ENCODE measurements around the gene AHCYL1.

Gene AHCYL1

GRCh38 chr1:110061341-110061740, 76.8 kb downstream of the AHCYL1 start:
- CTCF ChIA-PET, result interaction anchor here (2.0 kb wide), 1 partner anchor 16 kb away, joined by 7 read pairs; no protein-coding TSS in a partner anchor
- no peak for TF ChIP-seq ELF4 (IDR thresholded peaks at IDR 0.05)
- no peak for TF ChIP-seq LEF1 (IDR thresholded peaks at IDR 0.05; ENCODE audit: borderline replicate concordance)
- no peak for TF ChIP-seq SUZ12 (IDR thresholded peaks at IDR 0.05)
- TF ChIP-seq SP1 (IDR thresholded peaks at IDR 0.05), result no peak
- no peak for TF ChIP-seq CTBP1 (IDR thresholded peaks at IDR 0.05; ENCODE audit: borderline replicate concordance)
- no peak for TF ChIP-seq TARDBP (IDR thresholded peaks at IDR 0.05)
- TF ChIP-seq FOXM1 (IDR thresholded peaks at IDR 0.05; ENCODE audit: borderline replicate concordance), result no peak
- no peak for TF ChIP-seq HDGF (IDR thresholded peaks at IDR 0.05; ENCODE audit: borderline replicate concordance)
- TF ChIP-seq ARNT (IDR thresholded peaks at IDR 0.05), result no peak
- no peak for TF ChIP-seq NFRKB (IDR thresholded peaks at IDR 0.05)
- no peak for TF ChIP-seq FOXK2 (IDR thresholded peaks at IDR 0.05)
- TF ChIP-seq L3MBTL2 (conservative IDR thresholded peaks at IDR 0.05), result no peak
- TF ChIP-seq FOXA1 (IDR thresholded peaks at IDR 0.05), result no peak
- no peak for TF ChIP-seq BHLHE40 (IDR thresholded peaks at IDR 0.05; ENCODE audit: borderline replicate concordance)
- no peak for DNase-seq (ENCODE audit: extremely low spot score)
- POLR2A ChIA-PET, result interaction anchor here (1.4 kb wide), 1 partner anchor 10 kb away, joined by 5 read pairs; no protein-coding TSS in a partner anchor

GRCh38 chr1:110062612-110063011, 78.0 kb downstream of the AHCYL1 start:
- no peak for TF ChIP-seq L3MBTL2 (conservative IDR thresholded peaks at IDR 0.05)
- TF ChIP-seq ELF4 (IDR thresholded peaks at IDR 0.05), result no peak
- TF ChIP-seq PKNOX1 (IDR thresholded peaks at IDR 0.05), result no peak
- TF ChIP-seq FOXM1 (IDR thresholded peaks at IDR 0.05; ENCODE audit: borderline replicate concordance), result no peak
- no peak for TF ChIP-seq LEF1 (IDR thresholded peaks at IDR 0.05; ENCODE audit: borderline replicate concordance)
- no peak for TF ChIP-seq FOXK2 (IDR thresholded peaks at IDR 0.05)
- no peak for TF ChIP-seq HDGF (IDR thresholded peaks at IDR 0.05; ENCODE audit: borderline replicate concordance)
- TF ChIP-seq SP1 (IDR thresholded peaks at IDR 0.05), result no peak
- TF ChIP-seq FOXA1 (IDR thresholded peaks at IDR 0.05), result no peak
- TF ChIP-seq TARDBP (IDR thresholded peaks at IDR 0.05), result no peak
- TF ChIP-seq NFRKB (IDR thresholded peaks at IDR 0.05), result no peak
- TF ChIP-seq CTBP1 (IDR thresholded peaks at IDR 0.05; ENCODE audit: borderline replicate concordance), result no peak
- no peak for TF ChIP-seq SUZ12 (IDR thresholded peaks at IDR 0.05)
- TF ChIP-seq BHLHE40 (IDR thresholded peaks at IDR 0.05; ENCODE audit: borderline replicate concordance), result no peak
- TF ChIP-seq ARNT (IDR thresholded peaks at IDR 0.05), result no peak
- no peak for TF ChIP-seq ZNF384 (IDR thresholded peaks at IDR 0.05)
- no peak for DNase-seq (ENCODE audit: extremely low spot score)
- CTCF ChIA-PET, result interaction anchor here (0.8 kb wide), 1 partner anchor 17 kb away, joined by 3 read pairs; no protein-coding TSS in a partner anchor
- POLR2A ChIA-PET, result interaction anchor here (1.4 kb wide), 1 partner anchor 9 kb away, joined by 5 read pairs; no protein-coding TSS in a partner anchor

GRCh38 chr1:110063781-110064180, 79.2 kb downstream of the AHCYL1 start:
- POLR2A ChIA-PET, result no interaction called here
- TF ChIP-seq PKNOX1 (IDR thresholded peaks at IDR 0.05), result no peak
- TF ChIP-seq ARNT (IDR thresholded peaks at IDR 0.05), result no peak
- no peak for TF ChIP-seq SUZ12 (IDR thresholded peaks at IDR 0.05)
- no peak for TF ChIP-seq L3MBTL2 (conservative IDR thresholded peaks at IDR 0.05)
- no peak for TF ChIP-seq ZNF384 (IDR thresholded peaks at IDR 0.05)
- TF ChIP-seq SP1 (IDR thresholded peaks at IDR 0.05), result no peak
- TF ChIP-seq FOXA1 (IDR thresholded peaks at IDR 0.05), result no peak
- no peak for TF ChIP-seq FOXK2 (IDR thresholded peaks at IDR 0.05)
- TF ChIP-seq HDGF (IDR thresholded peaks at IDR 0.05; ENCODE audit: borderline replicate concordance), result no peak
- no peak for TF ChIP-seq FOXM1 (IDR thresholded peaks at IDR 0.05; ENCODE audit: borderline replicate concordance)
- no peak for TF ChIP-seq TARDBP (IDR thresholded peaks at IDR 0.05)
- no peak for TF ChIP-seq ELF4 (IDR thresholded peaks at IDR 0.05)
- TF ChIP-seq CTBP1 (IDR thresholded peaks at IDR 0.05; ENCODE audit: borderline replicate concordance), result no peak
- TF ChIP-seq NFRKB (IDR thresholded peaks at IDR 0.05), result no peak
- TF ChIP-seq BHLHE40 (IDR thresholded peaks at IDR 0.05; ENCODE audit: borderline replicate concordance), result no peak
- TF ChIP-seq LEF1 (IDR thresholded peaks at IDR 0.05; ENCODE audit: borderline replicate concordance), result no peak
- CTCF ChIA-PET, result interaction anchor here (1.0 to 1.4 kb wide), 2 partner anchors 24 kb away, joined by 5 read pairs; no protein-coding TSS in a partner anchor
- DNase-seq (ENCODE audit: extremely low spot score), result no peak

GRCh38 chr1:110064576-110065337, 80.2 kb downstream of the AHCYL1 start:
- CTCF ChIA-PET, result interaction anchor here (1.4 kb wide), 1 partner anchor 23 kb away, joined by 5 read pairs; no protein-coding TSS in a partner anchor
- no peak for DNase-seq (ENCODE audit: extremely low spot score)
- TF ChIP-seq TARDBP (IDR thresholded peaks at IDR 0.05) (no peak), ZNF384 (IDR thresholded peaks at IDR 0.05) (no peak), SUZ12 (IDR thresholded peaks at IDR 0.05) (no peak), LEF1 (IDR thresholded peaks at IDR 0.05; ENCODE audit: borderline replicate concordance) (no peak)
- POLR2A ChIA-PET, result interaction anchor here (1.4 kb wide), 1 partner anchor 13 kb away, joined by 3 read pairs; no protein-coding TSS in a partner anchor

- POLR2A ChIA-PET, result interaction anchor here (1.0 to 1.4 kb wide), 3 partner anchors 10 to 31 kb away, joined by 3 to 4 read pairs (median 3); partner anchors contain the start of gene STRIP1
- TF ChIP-seq SP1 (IDR thresholded peaks at IDR 0.05), result no peak
- TF ChIP-seq NFRKB (IDR thresholded peaks at IDR 0.05), result no peak
- no peak for TF ChIP-seq FOXA1 (IDR thresholded peaks at IDR 0.05)
- TF ChIP-seq L3MBTL2 (conservative IDR thresholded peaks at IDR 0.05), result no peak
- TF ChIP-seq ARNT (IDR thresholded peaks at IDR 0.05), result no peak
- no peak for TF ChIP-seq LEF1 (IDR thresholded peaks at IDR 0.05; ENCODE audit: borderline replicate concordance)
- DNase-seq (ENCODE audit: extremely low spot score), result no peak
- CTCF ChIA-PET, result no interaction called here
Measured at GRCh38 chr1:110065841-110066240, 81.3 kb downstream of the AHCYL1 start.

- no peak for TF ChIP-seq SUZ12 (IDR thresholded peaks at IDR 0.05)
- DNase-seq (ENCODE audit: extremely low spot score), result no peak
- ChIA-PET POLR2A (no interaction called here), CTCF (interaction anchor here (0.8 to 1.3 kb wide), 2 partner anchors 13 to 49 kb away, joined by 3 to 7 read pairs; no protein-coding TSS in a partner anchor)
Measured at GRCh38 chr1:110067479-110067892, 82.9 kb downstream of the AHCYL1 start.
